ENCODE results near the gene BMP4. TPM values are rescaled to one million over a fixed set of nuclear protein-coding genes. Genes with fewer than 3 reads are reported as not detected.

Gene BMP4
- total and polyA plus RNA-seq, 2 donors (not counting 1 experiment from before 2014, with no cell fraction given), result not detected

DNA sequence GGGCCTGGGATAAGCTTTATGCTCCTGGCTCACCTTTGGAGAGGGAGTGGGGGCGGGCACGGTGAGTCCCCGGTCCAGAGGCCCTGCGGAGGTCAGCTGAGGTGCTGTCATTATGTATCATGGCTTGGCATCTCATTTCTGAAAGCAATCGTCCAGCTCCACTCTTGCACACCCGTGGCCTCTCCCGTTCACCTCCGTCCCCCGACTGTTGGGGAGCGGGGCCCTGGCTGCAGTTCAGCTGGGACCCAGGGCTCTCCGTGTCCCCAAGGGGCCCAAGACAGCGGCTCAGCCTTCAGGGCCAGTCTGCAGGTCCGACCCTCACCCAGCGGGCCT lies 10.6 kb downstream of the BMP4 start:
- peaks cover 59% of the 10 kb centered on the region for H3K27me3 Mint-ChIP-seq
- no peak for DNase-seq
- H3K79me2 ChIP-seq (ENCODE audit: control insufficient read depth, insufficient read depth, low read length), result no peaks in the 10 kb centered on the region
- H3K4me2 ChIP-seq (replicated peaks; ENCODE audit: low read depth, low read length, poor library complexity, severe bottlenecking), result no peak overlapping the region
- H3K9ac ChIP-seq (ENCODE audit: low read length), result no peak overlapping the region
- no peak overlapping the region for H3K4me3 ChIP-seq (ENCODE audit: control extremely low read depth in 1 of 5, extremely low read depth in 1 of 5, insufficient read depth in 1 of 5, low read depth in 2 of 5, low read length in 4 of 5)
- no peak overlapping the region for H3K4me3 Mint-ChIP-seq
- no peaks in the 10 kb centered on the region for H3K4me1 ChIP-seq (ENCODE audit: control insufficient read depth in 2 of 2, insufficient read depth in 2 of 2, low read length in 2 of 2)
- POLR2A ChIA-PET, result no interaction called here
- H3K36me3 ChIP-seq (replicated peaks in 1 of 2; ENCODE audit: control extremely low read depth in 1 of 2, control insufficient read depth in 1 of 2, extremely low read depth in 1 of 2, insufficient read depth in 2 of 2, low read length in 1 of 2), result no peaks in the 10 kb centered on the region
- no peak overlapping the region for H2AFZ ChIP-seq (ENCODE audit: insufficient read depth, low read depth, low read length, poor library complexity, severe bottlenecking)
- intact Hi-C loops (cut with micrococcal nuclease), result no loop called here
- H3K4me1 Mint-ChIP-seq, result no peaks in the 10 kb centered on the region
- CTCF ChIA-PET, result no interaction called here
- WGBS (ENCODE audit: insufficient coverage), result 53% methylated on average over 14 of the region's 14 CpGs
- H3K9me3 Mint-ChIP-seq (ENCODE audit: insufficient read depth), result no peaks in the 10 kb centered on the region
- H3K27ac Mint-ChIP-seq, result no peak overlapping the region
- TF ChIP-seq, protein P1, sequence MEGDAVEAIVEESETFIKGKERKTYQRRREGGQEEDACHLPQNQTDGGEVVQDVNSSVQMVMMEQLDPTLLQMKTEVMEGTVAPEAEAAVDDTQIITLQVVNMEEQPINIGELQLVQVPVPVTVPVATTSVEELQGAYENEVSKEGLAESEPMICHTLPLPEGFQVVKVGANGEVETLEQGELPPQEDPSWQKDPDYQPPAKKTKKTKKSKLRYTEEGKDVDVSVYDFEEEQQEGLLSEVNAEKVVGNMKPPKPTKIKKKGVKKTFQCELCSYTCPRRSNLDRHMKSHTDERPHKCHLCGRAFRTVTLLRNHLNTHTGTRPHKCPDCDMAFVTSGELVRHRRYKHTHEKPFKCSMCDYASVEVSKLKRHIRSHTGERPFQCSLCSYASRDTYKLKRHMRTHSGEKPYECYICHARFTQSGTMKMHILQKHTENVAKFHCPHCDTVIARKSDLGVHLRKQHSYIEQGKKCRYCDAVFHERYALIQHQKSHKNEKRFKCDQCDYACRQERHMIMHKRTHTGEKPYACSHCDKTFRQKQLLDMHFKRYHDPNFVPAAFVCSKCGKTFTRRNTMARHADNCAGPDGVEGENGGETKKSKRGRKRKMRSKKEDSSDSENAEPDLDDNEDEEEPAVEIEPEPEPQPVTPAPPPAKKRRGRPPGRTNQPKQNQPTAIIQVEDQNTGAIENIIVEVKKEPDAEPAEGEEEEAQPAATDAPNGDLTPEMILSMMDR (IDR thresholded peaks at IDR 0.05), result no peak
- TF ChIP-seq EZH2 (IDR thresholded peaks at IDR 0.05; ENCODE audit: borderline replicate concordance, insufficient read depth, low read depth, low read length, poor library complexity, severe bottlenecking), result no peak
- peaks cover 0 to 3% (median 0%) of the 10 kb centered on the region in 3 donors for H3K9me3 ChIP-seq (ENCODE audit: control extremely low read depth in 1 of 3, control insufficient read depth in 2 of 3, insufficient read depth in 1 of 3, low read length in 2 of 3)
- no peak for ATAC-seq (ENCODE audit: low read depth)
- peaks cover 0 to 32% (median 14%) of the 10 kb centered on the region in 4 experiments for H3K27me3 ChIP-seq (replicated peaks in 1 of 4; ENCODE audit: control extremely low read depth in 1 of 4, control insufficient read depth in 3 of 4, insufficient read depth in 4 of 4, low read length in 3 of 4)
- no peaks in the 10 kb centered on the region for H4K20me1 ChIP-seq (ENCODE audit: control insufficient read depth, insufficient read depth, low read length, poor library complexity, severe bottlenecking)
- H3K27ac ChIP-seq (ENCODE audit: low read length in 2 of 2), result no peak overlapping the region

DNA sequence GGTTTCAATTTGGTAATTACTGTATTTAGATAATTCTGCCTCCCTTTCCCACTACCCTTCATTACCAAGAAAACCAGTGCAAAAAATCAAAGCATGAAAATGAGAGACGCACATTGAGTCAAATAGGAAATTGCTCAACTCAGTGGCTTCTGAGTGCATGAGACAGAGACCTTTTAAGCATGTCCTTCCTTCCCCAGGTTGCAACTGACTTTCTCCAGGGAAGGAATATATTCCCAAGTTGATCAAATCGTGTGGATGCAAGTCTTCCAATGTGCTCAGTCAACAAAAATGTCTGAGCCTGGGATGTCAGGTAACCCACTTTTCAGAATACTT lies 12.9 kb downstream of the BMP4 start:
- no peak overlapping the region for H3K9ac ChIP-seq (ENCODE audit: low read length)
- Mint-ChIP-seq H3K27ac (no peak overlapping the region), H3K4me3 (no peak overlapping the region), H3K27me3 (peaks cover 47% of the 10 kb centered on the region), H3K4me1 (no peaks in the 10 kb centered on the region), H3K9me3 (ENCODE audit: insufficient read depth) (no peaks in the 10 kb centered on the region)
- no peaks in the 10 kb centered on the region for H3K4me1 ChIP-seq (ENCODE audit: control insufficient read depth in 2 of 2, insufficient read depth in 2 of 2, low read length in 2 of 2)
- H3K27ac ChIP-seq (ENCODE audit: low read length in 2 of 2), result no peak overlapping the region
- ATAC-seq (ENCODE audit: low read depth), result no peak
- no peaks in the 10 kb centered on the region for H3K36me3 ChIP-seq (replicated peaks in 1 of 2; ENCODE audit: control extremely low read depth in 1 of 2, control insufficient read depth in 1 of 2, extremely low read depth in 1 of 2, insufficient read depth in 2 of 2, low read length in 1 of 2)
- no peak for DNase-seq
- CTCF ChIA-PET, result no interaction called here
- H3K4me3 ChIP-seq (ENCODE audit: control extremely low read depth in 1 of 5, extremely low read depth in 1 of 5, insufficient read depth in 1 of 5, low read depth in 2 of 5, low read length in 4 of 5), result no peak overlapping the region
- POLR2A ChIA-PET, result no interaction called here
- TF ChIP-seq, protein P1 (IDR thresholded peaks at IDR 0.05), result no peak
- H3K4me2 ChIP-seq (replicated peaks; ENCODE audit: low read depth, low read length, poor library complexity, severe bottlenecking), result no peak overlapping the region
- WGBS (ENCODE audit: insufficient coverage), result 83% methylated on average over 1 of the region's 2 CpGs
- H4K20me1 ChIP-seq (ENCODE audit: control insufficient read depth, insufficient read depth, low read length, poor library complexity, severe bottlenecking), result no peaks in the 10 kb centered on the region
- H2AFZ ChIP-seq (ENCODE audit: insufficient read depth, low read depth, low read length, poor library complexity, severe bottlenecking), result no peak overlapping the region
- H3K79me2 ChIP-seq (ENCODE audit: control insufficient read depth, insufficient read depth, low read length), result no peaks in the 10 kb centered on the region
- peaks cover 0 to 29% (median 14%) of the 10 kb centered on the region in 4 experiments for H3K27me3 ChIP-seq (replicated peaks in 1 of 4; ENCODE audit: control extremely low read depth in 1 of 4, control insufficient read depth in 3 of 4, insufficient read depth in 4 of 4, low read length in 3 of 4)
- peaks cover 0 to 3% (median 0%) of the 10 kb centered on the region in 3 donors for H3K9me3 ChIP-seq (ENCODE audit: control extremely low read depth in 1 of 3, control insufficient read depth in 2 of 3, insufficient read depth in 1 of 3, low read length in 2 of 3)
- intact Hi-C loops (cut with micrococcal nuclease), result no loop called here
